Anterior cingulate cortex (tissue), 58 donors: ENCODE measurements around the gene GORASP1.

Source experiments
- DNase-seq, 58 donors: peaks; one replicate each; lab custom pipeline; 2025; lab: John Stamatoyannopoulos, UW

The GORASP1 gene

GRCh38 chr3:39107388-39108199 is at the start of gene GORASP1, which contains the start of gene TTC21A:
Gene GORASP1 (minus strand): TSS chr3:39107627. CDS start chr3:39107541, 86 bp downstream.
Gene TTC21A (plus strand): TSS chr3:39107680. CDS start chr3:39107838, 158 bp downstream.
- peak; percentile 28 to 94 (median 87) for DNase-seq

GRCh38 chr3:39156421-39156820 is 49.0 kb upstream of the GORASP1 start:
- no peak for DNase-seq

- peak in 2 of 58 donors; percentile 39 to 55 for DNase-seq
Measured at GRCh38 chr3:39154280-39155021, 47.0 kb upstream of the GORASP1 start.

GRCh38 chr3:39153977-39154279 is 46.5 kb upstream of the GORASP1 start:
- no peak for DNase-seq

GRCh38 chr3:39150803-39151631 is 43.6 kb upstream of the GORASP1 start:
- peak in 54 of 58 donors; percentile 17 to 92 (median 62) for DNase-seq

- peak in 4 of 58 donors; percentile 17 to 51 (median 40) for DNase-seq
Measured at GRCh38 chr3:39150148-39150802, 42.8 kb upstream of the GORASP1 start.

GRCh38 chr3:39149498-39150147 is 42.2 kb upstream of the GORASP1 start:
- no peak for DNase-seq

- no peak for DNase-seq
Measured at GRCh38 chr3:39149059-39149455, 41.6 kb upstream of the GORASP1 start.

- DNase-seq: peak in 4 of 58 donors; percentile 23 to 48 (median 44)
Measured at GRCh38 chr3:39148435-39149058, 41.1 kb upstream of the GORASP1 start.

GRCh38 chr3:39147711-39148434 is 40.4 kb upstream of the GORASP1 start:
- DNase-seq: peak in 5 of 58 donors; percentile 24 to 58 (median 46)

- DNase-seq: peak in 52 of 58 donors; percentile 16 to 85 (median 60)
Measured at GRCh38 chr3:39146611-39147591, 39.5 kb upstream of the GORASP1 start.

GRCh38 chr3:39146083-39146501 is 38.7 kb upstream of the GORASP1 start:
- DNase-seq: peak in 4 of 58 donors; percentile 12 to 25 (median 20)

- DNase-seq: no peak
Measured at GRCh38 chr3:39144748-39145380, 37.4 kb upstream of the GORASP1 start.

GRCh38 chr3:39144095-39144747 is 36.8 kb upstream of the GORASP1 start:
- no peak for DNase-seq

- DNase-seq: no peak
Measured at GRCh38 chr3:39143051-39143885, 35.8 kb upstream of the GORASP1 start.
